OCI-LY3 (cell line): ENCODE data around the gene LMCD1.

Experiments used
- H2AFZ ChIP-seq: fragments of 200-600, 300-600 bp; shearing (Covaris generic); 2 replicates; pipeline ENCODE4 v1.6.0; 2014; ENCODE audit warnings: antibody characterized with exemption, low read depth, low read length
- H3K27ac ChIP-seq: fragments of 200-600, 300-600 bp; sonication (generic); 2 replicates; pipeline ENCODE4 v1.5.1; 2014; ENCODE audit warnings: mild to moderate bottlenecking, low read length, moderate library complexity, mixed read lengths
- H3K27me3 ChIP-seq: fragments of 200-600, 300-600 bp; sonication (generic); 2 replicates; pipeline ENCODE4 v1.6.1; 2014; ENCODE audit warnings: low read depth, low read length, mixed read lengths
- H3K36me3 ChIP-seq: fragments of 200-600, 300-600 bp; sonication (generic); replicated peaks from 2 replicates; pipeline ENCODE3; 2014; ENCODE audit warnings: low read depth, low read length, mixed read lengths
- H3K4me1 ChIP-seq: fragments of 300-600, 200-600 bp; sonication (generic); 2 replicates; pipeline ENCODE4 v1.6.1; 2014; ENCODE audit warnings: low read length, mixed read lengths
- H3K4me2 ChIP-seq: fragments of 200-600, 300-600 bp; sonication (generic); 2 replicates; pipeline ENCODE4 v1.6.1; 2014; ENCODE audit warnings: low read length, mixed read lengths
- H3K4me3 ChIP-seq: fragments of 300-600, 200-600 bp; sonication (generic); 2 replicates; pipeline ENCODE4 v1.5.1; 2014; ENCODE audit warnings: antibody characterized with exemption, mild to moderate bottlenecking, low read length, moderate library complexity
- H3K79me2 ChIP-seq: fragments of 300-600, 200-600 bp; shearing (Covaris generic); 2 replicates; pipeline ENCODE4 v1.6.1; 2014; ENCODE audit warnings: mild to moderate bottlenecking, low read length, mixed read lengths
- H3K9ac ChIP-seq: fragments of 300-600, 200-600 bp; shearing (Covaris generic); 2 replicates; pipeline ENCODE4 v1.6.0; 2014; ENCODE audit warnings: mild to moderate bottlenecking, low read length, moderate library complexity
- H3K9me3 ChIP-seq: fragments of 200-600, 300-600 bp; shearing (Covaris generic); 2 replicates; pipeline ENCODE4 v1.6.1; 2014; ENCODE audit warnings: low read length, mixed read lengths; ENCODE audit not compliant: insufficient read depth
- H4K20me1 ChIP-seq: fragments of 200-600, 300-600 bp; sonication (generic); 2 replicates; pipeline ENCODE4 v1.6.1; 2016; ENCODE audit warnings: low read length, mixed read lengths; ENCODE audit not compliant: insufficient read depth
- EZH2phosphoT487 ChIP-seq: fragments of 200-600 bp; shearing (Covaris generic); IDR thresholded peaks from 2 replicates; pipeline ENCODE4 v1.6.1; 2018; ENCODE audit warnings: antibody characterized with exemption, mixed run types, low read depth
- TF ChIP-seq, protein P1 (sequence below): fragments of 200-600, 300-600 bp; sonication (generic); IDR thresholded peaks from 2 replicates; pipeline ENCODE4 v1.5.1; 2014; ENCODE audit warnings: antibody characterized with exemption, low read length, low read depth

LMCD1 gene

DNA sequence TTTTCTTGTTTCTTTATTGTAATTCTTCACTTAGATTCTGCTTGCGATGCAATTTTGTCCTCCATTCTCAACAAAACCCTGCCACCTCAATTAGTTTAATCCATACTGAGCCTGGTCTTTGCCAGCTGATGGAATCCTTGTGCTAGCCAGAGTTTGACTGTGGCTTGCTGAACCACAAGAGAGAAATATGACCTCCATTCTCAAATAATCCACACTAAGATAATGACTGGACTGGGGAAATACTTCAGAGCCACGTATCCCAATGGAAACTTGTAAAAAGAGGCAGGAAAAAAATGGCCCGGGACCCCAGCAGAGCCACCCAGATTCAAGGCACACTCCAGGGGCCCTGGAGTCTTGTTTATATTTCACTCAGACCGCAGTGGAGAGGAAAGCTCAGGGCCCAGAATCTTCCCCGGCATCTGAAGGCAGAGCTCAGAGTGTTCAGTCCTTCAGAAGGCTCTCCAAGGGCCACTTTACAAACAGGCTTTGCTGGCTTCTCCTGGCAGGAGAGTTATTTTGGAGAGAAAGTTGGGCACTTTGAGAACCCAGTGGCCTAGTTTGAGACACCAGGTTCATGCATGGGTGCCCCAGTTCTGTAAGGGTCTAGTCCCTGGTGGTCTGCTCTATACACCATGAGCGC lies 80.3 kb downstream of the LMCD1 start:
- Histone ChIP-seq H3K4me3 (no peak overlapping the region), H3K27ac (no peak overlapping the region), H2AFZ (no peak overlapping the region), H3K9me3 (no peaks in the 10 kb centered on the region), H3K9ac (no peak overlapping the region), H3K36me3 (no peaks in the 10 kb centered on the region), H4K20me1 (no peaks in the 10 kb centered on the region), H3K4me1 (peaks cover 21% of the 10 kb centered on the region), H3K79me2 (no peaks in the 10 kb centered on the region), H3K4me2 (no peak overlapping the region), H3K27me3 (peaks cover 6% of the 10 kb centered on the region; the same call in 1 of the 2 replicates)
- no peak for TF ChIP-seq EZH2phosphoT487
- TF ChIP-seq, protein P1, sequence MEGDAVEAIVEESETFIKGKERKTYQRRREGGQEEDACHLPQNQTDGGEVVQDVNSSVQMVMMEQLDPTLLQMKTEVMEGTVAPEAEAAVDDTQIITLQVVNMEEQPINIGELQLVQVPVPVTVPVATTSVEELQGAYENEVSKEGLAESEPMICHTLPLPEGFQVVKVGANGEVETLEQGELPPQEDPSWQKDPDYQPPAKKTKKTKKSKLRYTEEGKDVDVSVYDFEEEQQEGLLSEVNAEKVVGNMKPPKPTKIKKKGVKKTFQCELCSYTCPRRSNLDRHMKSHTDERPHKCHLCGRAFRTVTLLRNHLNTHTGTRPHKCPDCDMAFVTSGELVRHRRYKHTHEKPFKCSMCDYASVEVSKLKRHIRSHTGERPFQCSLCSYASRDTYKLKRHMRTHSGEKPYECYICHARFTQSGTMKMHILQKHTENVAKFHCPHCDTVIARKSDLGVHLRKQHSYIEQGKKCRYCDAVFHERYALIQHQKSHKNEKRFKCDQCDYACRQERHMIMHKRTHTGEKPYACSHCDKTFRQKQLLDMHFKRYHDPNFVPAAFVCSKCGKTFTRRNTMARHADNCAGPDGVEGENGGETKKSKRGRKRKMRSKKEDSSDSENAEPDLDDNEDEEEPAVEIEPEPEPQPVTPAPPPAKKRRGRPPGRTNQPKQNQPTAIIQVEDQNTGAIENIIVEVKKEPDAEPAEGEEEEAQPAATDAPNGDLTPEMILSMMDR, result no peak

DNA sequence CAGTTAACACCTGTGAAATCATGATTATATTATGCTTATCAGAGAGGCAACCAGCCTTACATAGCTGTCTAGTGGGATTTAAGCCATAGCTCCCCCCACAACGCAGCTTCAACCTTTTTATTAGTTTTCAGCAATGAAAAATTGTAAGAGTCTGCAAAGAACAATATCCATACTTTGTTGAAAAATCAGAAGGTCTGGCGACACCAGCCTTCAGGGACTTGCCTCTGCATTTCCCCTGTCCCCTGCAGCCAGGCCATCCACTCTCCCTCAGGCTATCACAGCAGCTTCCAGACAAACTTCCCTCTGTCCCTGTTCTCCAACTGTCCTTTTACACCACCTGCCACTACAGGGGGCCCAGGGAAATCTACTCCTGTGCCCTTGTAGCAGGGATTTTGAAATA lies 83.0 kb downstream of the LMCD1 start:
- no peaks in the 10 kb centered on the region for H3K36me3 ChIP-seq
- H3K9me3 ChIP-seq, result no peaks in the 10 kb centered on the region
- H3K4me3 ChIP-seq, result no peak overlapping the region
- no peaks in the 10 kb centered on the region for H3K79me2 ChIP-seq
- H3K27me3 ChIP-seq, result peaks cover 6% of the 10 kb centered on the region; the same call in 1 of the 2 replicates
- no peak for TF ChIP-seq EZH2phosphoT487
- TF ChIP-seq, protein P1, result no peak
- no peak overlapping the region for H2AFZ ChIP-seq
- peaks cover 3% of the 10 kb centered on the region for H3K4me1 ChIP-seq
- no peak overlapping the region for H3K4me2 ChIP-seq
- H3K27ac ChIP-seq, result no peak overlapping the region
- no peak overlapping the region for H3K9ac ChIP-seq
- H4K20me1 ChIP-seq, result no peaks in the 10 kb centered on the region

DNA sequence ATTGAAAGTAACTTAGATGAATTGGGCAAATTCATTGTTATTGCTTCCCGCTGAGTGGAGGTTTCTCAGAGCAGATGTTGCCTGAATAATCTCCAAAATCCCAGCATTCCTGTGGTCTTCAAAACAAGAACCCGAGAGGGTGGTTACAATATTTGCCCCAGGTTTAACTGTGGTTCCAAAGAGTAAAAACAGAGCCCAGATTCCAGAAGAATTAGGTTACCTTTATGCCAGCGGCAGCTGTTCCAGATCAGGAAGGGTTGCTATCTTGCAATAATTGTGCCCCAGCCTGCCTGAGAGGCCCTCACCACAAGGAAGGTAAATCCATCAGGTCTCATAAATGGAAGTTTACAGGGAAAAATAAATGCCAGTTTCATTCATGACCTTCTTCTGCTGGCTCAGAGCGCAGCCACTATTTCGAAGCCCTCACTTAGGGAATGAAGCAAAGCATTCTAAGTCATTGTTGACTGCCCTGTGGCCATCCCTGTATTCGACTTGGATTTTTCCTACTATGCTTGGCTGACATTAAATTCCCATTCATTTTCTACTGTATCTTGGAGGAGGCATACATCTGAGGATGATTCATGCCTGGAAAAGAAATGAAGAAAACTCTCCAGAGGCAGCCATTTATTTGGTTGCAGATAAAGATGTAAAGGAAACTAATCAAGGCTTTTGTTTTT lies 88.4 kb downstream of the LMCD1 start:
- Histone ChIP-seq H3K4me2 (no peak overlapping the region), H3K27ac (no peak overlapping the region), H3K36me3 (no peaks in the 10 kb centered on the region), H3K9me3 (no peaks in the 10 kb centered on the region), H3K4me1 (no peaks in the 10 kb centered on the region), H3K4me3 (no peak overlapping the region), H3K27me3 (peaks cover 6% of the 10 kb centered on the region; the same call in 1 of the 2 replicates), H3K9ac (no peak overlapping the region), H3K79me2 (no peaks in the 10 kb centered on the region), H4K20me1 (no peaks in the 10 kb centered on the region), H2AFZ (no peak overlapping the region)
- TF ChIP-seq, protein P1, result no peak
- TF ChIP-seq EZH2phosphoT487, result no peak

DNA sequence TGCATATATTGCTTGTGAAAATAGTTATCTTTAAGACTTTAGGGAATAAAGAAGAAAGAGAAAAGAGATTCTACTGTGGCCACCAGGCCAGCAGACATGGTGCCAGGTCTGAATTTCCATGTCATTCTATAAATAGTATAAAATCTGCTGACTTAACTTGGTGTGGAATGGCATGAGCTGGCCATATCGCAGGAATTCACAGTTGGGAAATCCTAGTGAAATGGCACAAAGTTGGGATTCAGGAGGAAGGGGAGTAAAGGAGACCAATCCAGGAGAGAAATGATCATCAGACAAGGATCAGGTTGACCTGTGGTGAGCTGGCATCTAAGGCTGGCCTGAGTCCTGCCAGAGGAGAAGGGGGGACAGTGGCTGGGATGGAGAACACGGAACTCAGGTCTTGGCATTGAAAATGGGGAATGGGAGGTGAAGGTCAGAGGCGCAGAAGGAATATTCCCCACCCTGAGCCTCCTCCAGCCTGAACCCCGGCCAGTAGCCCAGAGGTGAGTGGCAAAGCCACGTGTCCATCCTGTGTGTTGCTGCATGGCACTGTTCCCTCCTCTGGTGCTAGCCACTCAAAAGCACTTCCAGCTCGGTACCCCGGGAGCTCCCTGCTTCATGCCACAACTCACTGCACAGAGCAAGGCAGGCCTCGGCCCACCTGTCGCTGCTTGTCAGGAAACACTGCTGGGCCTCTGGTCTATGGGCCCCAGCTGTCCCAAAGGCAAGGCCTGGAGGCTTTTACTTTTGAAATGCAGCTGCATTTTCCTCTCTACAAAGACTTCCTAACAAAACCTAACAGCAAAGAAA lies 91.6 kb downstream of the LMCD1 start:
- Histone ChIP-seq H3K79me2 (no peaks in the 10 kb centered on the region), H4K20me1 (no peaks in the 10 kb centered on the region), H3K27ac (no peak overlapping the region)

More for the DNA sequence above, 91.6 kb downstream of the LMCD1 start:
- Histone ChIP-seq H2AFZ (no peak overlapping the region), H3K4me3 (no peak overlapping the region), H3K4me2 (no peak overlapping the region), H3K27me3 (no peaks in the 10 kb centered on the region), H3K9ac (no peak overlapping the region), H3K36me3 (no peaks in the 10 kb centered on the region), H3K9me3 (no peaks in the 10 kb centered on the region), H3K4me1 (no peaks in the 10 kb centered on the region)
- TF ChIP-seq EZH2phosphoT487, result no peak
- TF ChIP-seq, protein P1, result no peak
